A673 (cell line): Measurements from ENCODE around the gene ZBTB21.

Experiments
- CTCF ChIP-seq: fragments of 300-800, 200-600 bp; sonication (generic); conservative IDR thresholded peaks from 2 replicates; pipeline ENCODE4 v1.5.1; 2017; ENCODE audit warnings: low read depth, mild to moderate bottlenecking, antibody characterized with exemption, low read length, moderate library complexity, mixed read lengths
- EZH2 ChIP-seq: fragments of 200-600 bp; sonication (generic); IDR thresholded peaks from 2 replicates; pipeline ENCODE4 v1.6.1; 2017; ENCODE audit warnings: borderline replicate concordance, low read depth, mild to moderate bottlenecking, mixed read lengths, antibody characterized with exemption, low read length; ENCODE audit not compliant: poor library complexity, severe bottlenecking

GRCh38 chr21:41948901-41949300, 61.3 kb downstream of the ZBTB21 start:
- TF ChIP-seq CTCF (no peak), EZH2 (no peak)
